Liver (tissue), 9 donors: ENCODE measurements around the gene UNC5A. TPM values are rescaled to one million over a fixed set of nuclear protein-coding genes. Genes with fewer than 3 reads are reported as not detected.

Experiments used
- DNase-seq: peaks from one replicate; pipeline ENCODE4 v3.0.0-alpha.2; 2017; ENCODE audit warnings: low spot score
- H3K27ac ChIP-seq, 2 donors: one replicate each; pipeline ENCODE4 v1.7.0; 2013; ENCODE audit warnings: inconsistent platforms in 2 of 2, low read length in 2 of 2, control low read depth in 1 of 2, low read depth in 1 of 2, mild to moderate bottlenecking in 1 of 2
- H3K27me3 ChIP-seq, 4 donors: one replicate each; pipeline versions ENCODE4 v1.6.1 to v1.7.0; 2013; ENCODE audit warnings: low read length in 3 of 4, inconsistent platforms in 1 of 4, mild to moderate bottlenecking in 1 of 4, moderate library complexity in 1 of 4; ENCODE audit not compliant: control insufficient read depth in 4 of 4, insufficient read depth in 4 of 4
- H3K36me3 ChIP-seq, 4 donors: one replicate each; pipeline versions ENCODE4 v1.6.1 to v1.7.0; 2013; ENCODE audit warnings: low read length in 3 of 4, mild to moderate bottlenecking in 3 of 4, low read depth in 1 of 4, moderate library complexity in 1 of 4; ENCODE audit not compliant: control insufficient read depth in 4 of 4, insufficient read depth in 3 of 4
- H3K4me1 ChIP-seq, 4 donors: one replicate each; pipeline versions ENCODE4 v1.6.1 to v1.7.0; 2013; ENCODE audit warnings: low read length in 3 of 4, mild to moderate bottlenecking in 3 of 4, moderate library complexity in 1 of 4; ENCODE audit not compliant: control insufficient read depth in 4 of 4, insufficient read depth in 4 of 4
- H3K4me3 ChIP-seq, 3 donors: one replicate each; pipeline versions ENCODE4 v1.6.1 to v1.7.0; 2013; ENCODE audit warnings: low read length in 3 of 3, control low read depth in 1 of 3, low read depth in 1 of 3, mild to moderate bottlenecking in 1 of 3
- H3K9ac ChIP-seq, 2 donors: one replicate each; pipeline ENCODE4 v1.7.0; 2013; ENCODE audit warnings: low read length in 2 of 2, mild to moderate bottlenecking in 2 of 2, moderate library complexity in 2 of 2, control low read depth in 1 of 2, low read depth in 1 of 2
- H3K9me3 ChIP-seq, 4 donors: one replicate each; pipeline versions ENCODE4 v1.6.1 to v1.7.0; 2013; ENCODE audit warnings: low read length in 3 of 4; ENCODE audit not compliant: control insufficient read depth in 4 of 4
- ATF3 ChIP-seq: IDR thresholded peaks from 2 replicates; pipeline ENCODE4 v1.6.1; 2016; ENCODE audit warnings: antibody characterized with exemption
- CTCF ChIP-seq: fragments of 150-350 bp; IDR thresholded peaks from 2 replicates; pipeline ENCODE4 v1.5.1; 2017; ENCODE audit warnings: improper control_type of control experiment, low read depth, low read length; ENCODE audit not compliant: missing input control
- EGR1 ChIP-seq, 2 donors: IDR thresholded peaks; 2 replicates each; pipeline ENCODE4 v1.6.1; 2016 to 2018; ENCODE audit warnings: antibody characterized with exemption in 2 of 2, low read depth in 2 of 2
- FOXA1 ChIP-seq: IDR thresholded peaks from 2 replicates; pipeline ENCODE4 v1.6.1; 2016; ENCODE audit warnings: antibody characterized with exemption
- HNF4A ChIP-seq, 2 donors: conservative IDR thresholded peaks; 2 replicates each; pipeline ENCODE4 v1.6.1; 2016; ENCODE audit warnings: antibody characterized with exemption in 2 of 2, mild to moderate bottlenecking in 2 of 2
- HNF4G ChIP-seq: IDR thresholded peaks from 2 replicates; pipeline ENCODE4 v1.6.1; 2016; ENCODE audit warnings: antibody characterized with exemption
- JUND ChIP-seq, 2 donors: IDR thresholded peaks; 2 replicates each; pipeline ENCODE4 v1.6.1; 2016; ENCODE audit warnings: antibody characterized with exemption in 2 of 2
- MAX ChIP-seq: IDR thresholded peaks from 2 replicates; pipeline ENCODE4 v1.6.1; 2016; ENCODE audit warnings: antibody characterized with exemption
- NR2F2 ChIP-seq: IDR thresholded peaks from 2 replicates; pipeline ENCODE4 v1.6.1; 2016; ENCODE audit warnings: antibody characterized with exemption
- REST ChIP-seq: IDR thresholded peaks from 2 replicates; pipeline ENCODE4 v1.6.1; 2016; ENCODE audit warnings: antibody characterized with exemption, mild to moderate bottlenecking
- RXRA ChIP-seq, 2 donors: IDR thresholded peaks; 2 replicates each; pipeline ENCODE4 v1.6.1; 2017 to 2018; ENCODE audit warnings: antibody characterized with exemption in 2 of 2, mild to moderate bottlenecking in 1 of 2
- TAF1 ChIP-seq: conservative IDR thresholded peaks from 2 replicates; pipeline ENCODE4 v1.6.1; 2016; ENCODE audit warnings: antibody characterized with exemption, mild to moderate bottlenecking
- YY1 ChIP-seq: IDR thresholded peaks from 2 replicates; pipeline ENCODE4 v1.6.1; 2016; ENCODE audit warnings: antibody characterized with exemption, mild to moderate bottlenecking
- ZBTB33 ChIP-seq: IDR thresholded peaks from 2 replicates; pipeline ENCODE4 v1.6.1; 2016; ENCODE audit warnings: antibody characterized with exemption
- WGBS: extraction: QIAGEN DNeasy Blood & Tissue Kit; methylation state at CpG from one replicate; pipeline ENCODE4 v1.1.7; 2013; 5-methylcytosine and 5-hydroxymethylcytosine counted together
- polyA plus RNA-seq, 2 donors: library from polyadenylated mRNA; stranded (reverse) in 1 of 2; unstranded in 1 of 2; fragments of 200-250 nt in 1 of 2; fragments of >200 nt in 1 of 2; fragmentation: Nextera tagmentation in 1 of 2; extraction: Ambion mirVana in 1 of 2; gene quantifications; one replicate each; pipeline versions ENCODE4 v1.2.1 to v1.2.3, GENCODE V29; 2013 to 2015
- total RNA-seq, 2 donors: library from RNA; depleted of rRNA; stranded (reverse); fragments of >200 nt; gene quantifications; one replicate each; pipeline ENCODE4 v1.2.3, GENCODE V29; 2014
- donor health status: healthy.
- donor health status: healthy.
- donor health status: healthy.
- donor health status: healthy.
- donor health status: healthy.

UNC5A gene
- total and polyA plus RNA-seq, 4 donors, result under 0.01 to 0.07 (median 0.03) TPM; not detected in 1

GRCh38 chr5:176868126-176868525, 57.8 kb downstream of the UNC5A start (continued):
- TF ChIP-seq TAF1 (no peak), MAX (no peak), FOXA1 (no peak)

GRCh38 chr5:176868731-176869130, 58.4 kb downstream of the UNC5A start:
- Histone ChIP-seq H3K36me3 (no peaks in the 10 kb centered on the region), H3K9ac (no peak overlapping the region), H3K9me3 (no peaks in the 10 kb centered on the region), H3K4me1 (peaks cover 0 to 10% (median 3%) of the 10 kb centered on the region in 4 donors), H3K27me3 (peaks cover 0 to 5% (median 0%) of the 10 kb centered on the region in 4 donors), H3K4me3 (no peak overlapping the region), H3K27ac (no peak overlapping the region)
- no peak for TF ChIP-seq RXRA (IDR thresholded peaks at IDR 0.05)
- no peak for TF ChIP-seq HNF4A (conservative IDR thresholded peaks at IDR 0.05)
- no peak for TF ChIP-seq TAF1
- TF ChIP-seq CTCF, result no peak
- TF ChIP-seq REST, result no peak
- TF ChIP-seq YY1, result no peak
- TF ChIP-seq HNF4G, result no peak
- TF ChIP-seq MAX, result no peak
- TF ChIP-seq JUND (IDR thresholded peaks at IDR 0.05), result no peak
- no peak for TF ChIP-seq EGR1 (IDR thresholded peaks at IDR 0.05; ENCODE audit: low read depth in 2 of 2)
- no peak for TF ChIP-seq ATF3
- no peak for TF ChIP-seq ZBTB33
- TF ChIP-seq NR2F2, result no peak
- TF ChIP-seq FOXA1, result no peak
- 95% methylated on average over 20 of the region's 20 CpGs for WGBS
- DNase-seq, result no peak
